Measurements from ENCODE around the gene POMT1. TPM values are rescaled to one million over a fixed set of nuclear protein-coding genes. Genes with fewer than 3 reads are reported as not detected.

POMT1 gene
- total RNA-seq, 1 donor from 2014 or later: 46.7 TPM

DNA sequence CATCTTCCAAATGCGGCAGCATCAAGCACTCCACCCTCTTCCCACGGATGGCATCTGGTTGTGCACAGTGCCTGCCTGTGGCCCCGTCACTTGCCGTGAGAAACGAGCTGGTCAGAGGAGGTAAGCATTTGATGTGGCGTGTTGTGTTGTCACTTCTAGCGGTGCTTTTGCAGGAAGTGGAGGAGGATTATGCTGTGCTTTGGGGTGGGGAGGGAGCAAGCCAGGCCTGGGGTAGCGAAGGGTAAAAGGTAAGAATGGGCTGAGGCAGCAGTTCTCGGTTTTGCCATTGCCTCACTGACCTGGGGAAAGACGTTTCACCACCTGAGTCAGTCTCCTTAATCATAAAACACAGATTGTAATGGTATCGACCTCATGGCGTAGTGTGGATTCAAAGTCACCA lies 2.3 kb upstream of the POMT1 start:
- no peaks in the 10 kb centered on the region for H3K9me3 Mint-ChIP-seq (ENCODE audit: low read depth)
- no peak for DNase-seq (ENCODE audit: low spot score)
- no peak overlapping the region for H3K4me3 Mint-ChIP-seq (ENCODE audit: unreplicated experiment)
- TF ChIP-seq, protein P1, sequence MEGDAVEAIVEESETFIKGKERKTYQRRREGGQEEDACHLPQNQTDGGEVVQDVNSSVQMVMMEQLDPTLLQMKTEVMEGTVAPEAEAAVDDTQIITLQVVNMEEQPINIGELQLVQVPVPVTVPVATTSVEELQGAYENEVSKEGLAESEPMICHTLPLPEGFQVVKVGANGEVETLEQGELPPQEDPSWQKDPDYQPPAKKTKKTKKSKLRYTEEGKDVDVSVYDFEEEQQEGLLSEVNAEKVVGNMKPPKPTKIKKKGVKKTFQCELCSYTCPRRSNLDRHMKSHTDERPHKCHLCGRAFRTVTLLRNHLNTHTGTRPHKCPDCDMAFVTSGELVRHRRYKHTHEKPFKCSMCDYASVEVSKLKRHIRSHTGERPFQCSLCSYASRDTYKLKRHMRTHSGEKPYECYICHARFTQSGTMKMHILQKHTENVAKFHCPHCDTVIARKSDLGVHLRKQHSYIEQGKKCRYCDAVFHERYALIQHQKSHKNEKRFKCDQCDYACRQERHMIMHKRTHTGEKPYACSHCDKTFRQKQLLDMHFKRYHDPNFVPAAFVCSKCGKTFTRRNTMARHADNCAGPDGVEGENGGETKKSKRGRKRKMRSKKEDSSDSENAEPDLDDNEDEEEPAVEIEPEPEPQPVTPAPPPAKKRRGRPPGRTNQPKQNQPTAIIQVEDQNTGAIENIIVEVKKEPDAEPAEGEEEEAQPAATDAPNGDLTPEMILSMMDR (IDR thresholded peaks at IDR 0.05): no peak
- H3K4me1 Mint-ChIP-seq (ENCODE audit: low read depth): peaks cover 27% of the 10 kb centered on the region
- H3K27ac Mint-ChIP-seq (ENCODE audit: unreplicated experiment): peak overlapping the region; percentile 6
- no peaks in the 10 kb centered on the region for H3K27me3 Mint-ChIP-seq (ENCODE audit: low read depth)
- peaks cover 18% of the 10 kb centered on the region for H3K36me3 Mint-ChIP-seq (ENCODE audit: low read depth)

DNA sequence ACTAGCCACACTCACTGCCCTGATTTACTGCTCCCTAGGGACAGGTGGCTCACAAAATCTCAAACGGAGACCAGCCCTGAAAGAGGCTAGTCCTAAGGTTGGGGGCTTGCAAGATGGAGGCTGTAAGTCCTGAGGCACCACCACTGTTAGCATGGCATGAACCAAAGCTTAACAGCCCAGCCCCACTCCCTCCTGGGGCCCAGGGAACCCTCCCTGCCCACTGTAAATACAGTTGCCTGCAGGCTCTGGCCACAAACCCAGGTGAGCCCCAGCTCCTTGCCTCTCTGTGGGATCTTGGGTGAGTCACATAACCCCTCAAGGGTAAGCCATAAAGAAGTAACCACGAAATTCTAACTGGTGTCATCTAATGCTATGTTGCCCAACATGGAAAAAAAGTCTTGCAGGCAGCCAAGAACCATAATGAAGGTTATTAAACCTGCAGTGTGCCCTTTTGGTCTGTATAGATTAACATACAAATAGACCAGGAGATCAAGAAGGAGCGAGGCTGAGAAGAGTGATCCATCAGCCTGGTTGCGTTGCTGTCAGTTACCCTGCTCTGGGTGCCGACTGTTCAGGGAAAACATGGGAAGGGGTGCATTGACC lies 1.7 kb upstream of the POMT1 start:
- no peak for DNase-seq (ENCODE audit: low spot score)
- Mint-ChIP-seq H3K27me3 (ENCODE audit: low read depth) (no peaks in the 10 kb centered on the region), H3K9me3 (ENCODE audit: low read depth) (no peaks in the 10 kb centered on the region), H3K36me3 (ENCODE audit: low read depth) (peaks cover 16% of the 10 kb centered on the region), H3K4me3 (ENCODE audit: unreplicated experiment) (peak overlapping the region; percentile 57), H3K4me1 (ENCODE audit: low read depth) (peaks cover 27% of the 10 kb centered on the region), H3K27ac (ENCODE audit: unreplicated experiment) (peak overlapping the region; percentile 57)
- TF ChIP-seq, protein P1 (IDR thresholded peaks at IDR 0.05): no peak

GRCh38 chr9:131503626-131504465 lies 1.1 kb downstream of the POMT1 start:
- H3K4me3 Mint-ChIP-seq (ENCODE audit: unreplicated experiment): peak overlapping the region; percentile 93
- no peaks in the 10 kb centered on the region for H3K9me3 Mint-ChIP-seq (ENCODE audit: low read depth)
- H3K27me3 Mint-ChIP-seq (ENCODE audit: low read depth): no peaks in the 10 kb centered on the region
- no peak for DNase-seq (ENCODE audit: low spot score)
- peaks cover 27% of the 10 kb centered on the region for H3K4me1 Mint-ChIP-seq (ENCODE audit: low read depth)
- TF ChIP-seq, protein P1 (IDR thresholded peaks at IDR 0.05): no peak
- H3K27ac Mint-ChIP-seq (ENCODE audit: unreplicated experiment): peak overlapping the region; percentile 65
- H3K36me3 Mint-ChIP-seq (ENCODE audit: low read depth): peaks cover 11% of the 10 kb centered on the region

- no peak overlapping the region for H3K27ac Mint-ChIP-seq (ENCODE audit: unreplicated experiment)
- no peaks in the 10 kb centered on the region for H3K9me3 Mint-ChIP-seq (ENCODE audit: low read depth)
- peaks cover 11% of the 10 kb centered on the region for H3K36me3 Mint-ChIP-seq (ENCODE audit: low read depth)
- no peaks in the 10 kb centered on the region for H3K27me3 Mint-ChIP-seq (ENCODE audit: low read depth)
- H3K4me3 Mint-ChIP-seq (ENCODE audit: unreplicated experiment): no peak overlapping the region
- no peak for DNase-seq (ENCODE audit: low spot score)
- TF ChIP-seq, protein P1 (IDR thresholded peaks at IDR 0.05): no peak
- H3K4me1 Mint-ChIP-seq (ENCODE audit: low read depth): peaks cover 27% of the 10 kb centered on the region
Measured at GRCh38 chr9:131505012-131505411, 2.3 kb downstream of the POMT1 start.

- peaks cover 33% of the 10 kb centered on the region for H3K36me3 Mint-ChIP-seq (ENCODE audit: low read depth)
Measured at GRCh38 chr9:131511416-131511815, 8.7 kb downstream of the POMT1 start.

More at GRCh38 chr9:131511416-131511815, 8.7 kb downstream of the POMT1 start:
- Mint-ChIP-seq H3K9me3 (ENCODE audit: low read depth) (no peaks in the 10 kb centered on the region), H3K27ac (ENCODE audit: unreplicated experiment) (no peak overlapping the region), H3K27me3 (ENCODE audit: low read depth) (no peaks in the 10 kb centered on the region), H3K4me1 (ENCODE audit: low read depth) (no peaks in the 10 kb centered on the region), H3K4me3 (ENCODE audit: unreplicated experiment) (no peak overlapping the region)
- TF ChIP-seq, protein P1 (IDR thresholded peaks at IDR 0.05): no peak
- no peak for DNase-seq (ENCODE audit: low spot score)

Data from chondrocyte (in vitro differentiated cells).